Endothelial cell (in vitro differentiated cells): Measurements from ENCODE around the gene C11orf68. TPM values are rescaled to one million over a fixed set of nuclear protein-coding genes. Genes with fewer than 3 reads are reported as not detected.

Source experiments
- DNase-seq: peaks from one replicate; pipeline ENCODE4 v3.0.0; 2021; ENCODE audit warnings: low spot score
- H3K27ac Mint-ChIP-seq: one replicate; pipeline ENCODE4 v1.8.0; 2021; ENCODE audit warnings: mixed read lengths, inconsistent platforms; ENCODE audit not compliant: unreplicated experiment
- H3K27me3 Mint-ChIP-seq: one replicate; pipeline ENCODE4 v1.8.0; 2021; ENCODE audit warnings: mild to moderate bottlenecking, moderate library complexity, mixed read lengths, inconsistent platforms; ENCODE audit not compliant: unreplicated experiment
- H3K36me3 Mint-ChIP-seq: one replicate; pipeline ENCODE4 v1.8.0; 2021; ENCODE audit warnings: mild to moderate bottlenecking, low read depth, mixed read lengths, inconsistent platforms; ENCODE audit not compliant: unreplicated experiment
- H3K4me1 Mint-ChIP-seq: one replicate; pipeline ENCODE4 v1.8.0; 2021; ENCODE audit warnings: mild to moderate bottlenecking, mixed read lengths, inconsistent platforms; ENCODE audit not compliant: unreplicated experiment
- H3K4me3 Mint-ChIP-seq: one replicate; pipeline ENCODE4 v1.8.0; 2021; ENCODE audit warnings: mild to moderate bottlenecking, mixed read lengths, inconsistent platforms; ENCODE audit not compliant: unreplicated experiment
- H3K9me3 Mint-ChIP-seq: one replicate; pipeline ENCODE4 v1.8.0; 2021; ENCODE audit warnings: mixed read lengths, inconsistent platforms; ENCODE audit not compliant: unreplicated experiment
- total RNA-seq: library from RNA; stranded (reverse); fragmentation: NEBNext Ultra II Directional; extraction: Animal tissue kit (Norgen Biotek cat#: 25700); gene quantifications from one replicate; pipeline ENCODE4 v1.2.1, GENCODE V29; 2021; ENCODE audit not compliant: unreplicated experiment
- TF ChIP-seq, protein P1 (sequence below): fragments of 200-600 bp; sonication (generic); IDR thresholded peaks from one replicate; pipeline ENCODE4 v1.5.0; 2021; ENCODE audit warnings: antibody characterized with exemption; ENCODE audit not compliant: unreplicated experiment

C11orf68 gene
- total RNA-seq, 1 donor from 2014 or later = 31.1 TPM

GRCh38 chr11:65962141-65962564, 43.3 kb upstream of the C11orf68 start:
- peaks cover 16% of the 10 kb centered on the region for H3K27me3 Mint-ChIP-seq
- no peak for DNase-seq
- H3K36me3 Mint-ChIP-seq = peaks cover 23% of the 10 kb centered on the region
- TF ChIP-seq, protein P1, sequence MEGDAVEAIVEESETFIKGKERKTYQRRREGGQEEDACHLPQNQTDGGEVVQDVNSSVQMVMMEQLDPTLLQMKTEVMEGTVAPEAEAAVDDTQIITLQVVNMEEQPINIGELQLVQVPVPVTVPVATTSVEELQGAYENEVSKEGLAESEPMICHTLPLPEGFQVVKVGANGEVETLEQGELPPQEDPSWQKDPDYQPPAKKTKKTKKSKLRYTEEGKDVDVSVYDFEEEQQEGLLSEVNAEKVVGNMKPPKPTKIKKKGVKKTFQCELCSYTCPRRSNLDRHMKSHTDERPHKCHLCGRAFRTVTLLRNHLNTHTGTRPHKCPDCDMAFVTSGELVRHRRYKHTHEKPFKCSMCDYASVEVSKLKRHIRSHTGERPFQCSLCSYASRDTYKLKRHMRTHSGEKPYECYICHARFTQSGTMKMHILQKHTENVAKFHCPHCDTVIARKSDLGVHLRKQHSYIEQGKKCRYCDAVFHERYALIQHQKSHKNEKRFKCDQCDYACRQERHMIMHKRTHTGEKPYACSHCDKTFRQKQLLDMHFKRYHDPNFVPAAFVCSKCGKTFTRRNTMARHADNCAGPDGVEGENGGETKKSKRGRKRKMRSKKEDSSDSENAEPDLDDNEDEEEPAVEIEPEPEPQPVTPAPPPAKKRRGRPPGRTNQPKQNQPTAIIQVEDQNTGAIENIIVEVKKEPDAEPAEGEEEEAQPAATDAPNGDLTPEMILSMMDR = no peak
- H3K27ac Mint-ChIP-seq = peak overlapping the region; percentile 68
- H3K4me1 Mint-ChIP-seq = peaks cover 23% of the 10 kb centered on the region
- no peaks in the 10 kb centered on the region for H3K9me3 Mint-ChIP-seq
- peak overlapping the region; percentile 85 for H3K4me3 Mint-ChIP-seq

DNA sequence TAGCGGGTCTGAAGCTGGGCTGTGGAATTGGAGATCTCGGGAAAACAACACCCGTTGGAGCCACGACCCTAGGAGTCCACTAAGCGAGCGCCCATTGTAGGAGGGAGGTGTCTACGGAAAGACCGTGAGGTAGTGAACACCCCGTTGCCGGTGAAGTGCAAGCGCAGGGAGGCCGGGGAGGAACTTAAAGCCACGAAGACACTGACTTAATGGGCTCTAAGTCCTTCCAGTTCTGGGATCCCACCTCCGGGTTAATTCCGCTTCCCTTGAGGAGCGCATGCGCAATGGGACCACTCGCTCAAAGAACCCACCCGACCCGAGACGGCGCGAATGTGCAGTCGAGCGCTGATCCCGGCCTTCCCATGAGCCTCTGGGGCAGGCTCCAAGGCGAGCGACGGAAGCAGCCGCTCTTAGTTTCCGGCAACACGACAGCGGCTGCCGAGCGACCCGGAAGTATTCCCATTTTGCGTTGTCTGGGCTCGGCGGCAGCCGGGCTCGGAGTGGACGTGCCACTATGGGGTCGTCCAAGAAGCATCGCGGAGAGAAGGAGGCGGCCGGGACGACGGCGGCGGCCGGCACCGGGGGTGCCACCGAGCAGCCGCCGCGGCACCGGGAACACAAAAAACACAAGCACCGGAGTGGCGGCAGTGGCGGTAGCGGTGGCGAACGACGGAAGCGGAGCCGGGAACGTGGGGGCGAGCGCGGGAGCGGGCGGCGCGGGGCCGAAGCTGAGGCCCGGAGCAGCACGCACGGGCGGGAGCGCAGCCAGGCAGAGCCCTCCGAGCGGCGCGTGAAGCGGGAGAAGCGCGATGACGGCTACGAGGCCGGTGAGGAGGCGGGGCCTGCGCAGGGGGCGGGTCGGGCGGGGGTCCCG, 42.6 kb upstream of the C11orf68 start, which contains the start of gene SART1:
Gene SART1, plus strand, starts transcription at position 468 of the 874 bp plus-strand sequence. Its CDS starts 47 bp downstream, at position 515.
- peak within 1 kb of the TSS; percentile 97 for H3K4me3 Mint-ChIP-seq
- H3K9me3 Mint-ChIP-seq = no peaks in the 10 kb centered on the region
- peaks cover 23% of the 10 kb centered on the region for H3K4me1 Mint-ChIP-seq
- TF ChIP-seq, protein P1 = no peak
- peak; percentile 93 for DNase-seq
- peaks cover 16% of the 10 kb centered on the region for H3K27me3 Mint-ChIP-seq
- peaks cover 17% of the 10 kb centered on the region for H3K36me3 Mint-ChIP-seq
- peak within 1 kb of the TSS; percentile 97 for H3K27ac Mint-ChIP-seq

DNA sequence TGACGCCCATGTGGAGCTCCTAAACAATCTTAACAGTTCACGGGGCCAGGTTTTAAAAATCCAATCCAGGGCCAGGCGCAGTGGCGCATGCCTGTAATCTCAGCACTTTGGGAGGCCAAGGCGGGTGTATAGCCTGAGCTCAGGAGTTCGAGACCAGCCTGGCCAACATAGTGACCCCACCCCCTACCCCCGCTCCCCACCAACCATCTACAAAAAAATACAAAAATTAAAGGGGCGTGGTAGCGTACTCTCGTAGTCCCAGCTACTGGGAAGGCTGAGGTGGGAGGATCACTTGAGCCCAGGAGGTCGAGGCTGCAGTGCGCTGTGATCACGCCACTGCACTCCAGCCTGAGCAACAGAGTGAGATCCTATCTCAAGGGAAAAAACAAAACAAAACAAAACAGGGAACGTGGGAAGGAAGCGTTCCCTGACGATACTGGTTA, 42.0 kb upstream of the C11orf68 start:
- no peak for DNase-seq
- Mint-ChIP-seq H3K27me3 (peaks cover 14% of the 10 kb centered on the region), H3K9me3 (no peaks in the 10 kb centered on the region), H3K4me3 (peak overlapping the region; percentile 97), H3K27ac (peak overlapping the region; percentile 97), H3K4me1 (peaks cover 23% of the 10 kb centered on the region), H3K36me3 (peaks cover 12% of the 10 kb centered on the region)
- TF ChIP-seq, protein P1 = no peak

DNA sequence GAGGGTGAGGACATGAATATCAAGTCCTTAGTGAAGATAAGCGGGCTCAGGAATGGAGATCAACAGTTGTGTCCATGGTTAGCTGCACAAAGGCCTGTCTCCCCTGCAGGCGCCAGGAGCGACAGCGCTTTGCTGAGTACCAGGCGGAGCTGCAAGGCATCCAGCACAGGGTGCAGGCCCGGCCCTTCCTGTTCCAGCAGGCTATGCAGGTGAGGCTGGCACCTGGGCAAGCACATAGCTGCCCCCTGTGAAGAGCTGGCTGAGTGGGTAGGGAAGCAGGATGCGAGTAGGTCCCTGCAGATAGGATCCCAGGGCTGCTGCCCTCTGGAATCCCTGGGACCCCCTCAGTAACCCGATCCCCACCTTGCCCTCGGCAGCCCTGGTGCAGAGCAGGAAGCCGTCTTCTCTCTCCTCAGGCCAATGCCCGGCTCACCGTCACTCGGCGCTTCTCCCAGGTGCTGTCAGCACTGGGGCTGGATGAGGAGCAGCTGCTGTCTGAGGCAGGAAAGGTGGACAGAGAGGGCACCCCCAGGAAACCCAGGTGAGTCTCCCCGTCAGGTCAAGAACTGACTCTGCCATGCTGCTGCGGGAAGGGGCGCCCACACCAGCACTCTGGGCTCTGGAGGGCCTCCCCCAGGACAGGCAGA, 40.0 kb upstream of the C11orf68 start:
- Mint-ChIP-seq H3K36me3 (peaks cover 5% of the 10 kb centered on the region), H3K4me1 (peaks cover 23% of the 10 kb centered on the region), H3K27me3 (peaks cover 12% of the 10 kb centered on the region), H3K4me3 (no peak overlapping the region), H3K9me3 (no peaks in the 10 kb centered on the region), H3K27ac (no peak overlapping the region)
- TF ChIP-seq, protein P1 = no peak
- no peak for DNase-seq
